Right ventricle myocardium superior (tissue), 1 donor: ENCODE data around the gene CEMIP2. TPM values are rescaled to one million over a fixed set of nuclear protein-coding genes. Genes with fewer than 3 reads are reported as not detected.

Experiments used
- ATAC-seq: fragments of 200-7000 bp; cut with Tn5 transposase; one replicate; pipeline ENCODE4 v1.9.1; 2020; ENCODE audit warnings: mild to moderate bottlenecking; ENCODE audit not compliant: poor library complexity
- DNase-seq: peaks from one replicate; pipeline ENCODE4 v3.0.0-alpha.2; 2020
- intact Hi-C: fragments of 100-400 bp; cut with DNase I; formaldehyde crosslinking; loops from one replicate; pipeline ENCODE4 v1.11.2; 2022
- total RNA-seq: library from RNA; stranded (reverse); fragmentation: NEBNext Ultra II Directional; extraction: Animal tissue kit (Norgen Biotek cat#: 25700); gene quantifications from one replicate; pipeline ENCODE4 v1.2.1, GENCODE V29; 2021
- donor health status: DM: no; HTN: yes; CAD: no; lungs with severe emphysema.

CEMIP2 gene
- total RNA-seq, 1 donor from 2014 or later, result 7.9 TPM

- ATAC-seq (no peak), DNase-seq (no peak)
- intact Hi-C loops, result no loop called here
Observed at GRCh38 chr9:71778085-71778484, 9.8 kb upstream of the CEMIP2 start.

DNA sequence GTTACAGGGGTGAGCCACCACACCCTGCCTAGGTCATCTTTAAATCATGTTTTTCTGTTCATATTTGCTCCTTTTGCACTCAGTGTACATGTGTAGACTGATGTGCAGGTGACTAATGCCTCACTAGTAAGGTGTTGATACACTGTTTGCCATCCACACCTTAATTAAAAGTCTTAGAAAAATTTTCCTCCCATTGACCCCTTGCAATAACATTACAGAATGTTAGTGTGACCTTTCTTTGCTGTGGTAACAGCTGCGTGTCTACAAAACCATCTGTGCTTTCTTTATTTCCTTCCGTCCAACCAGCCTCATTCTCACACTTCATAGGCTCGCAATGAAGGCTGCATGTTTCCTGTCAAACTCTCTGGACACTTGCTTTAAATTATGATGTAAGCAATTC lies 6.6 kb upstream of the CEMIP2 start:
- intact Hi-C loops, result no loop called here
- ATAC-seq, result no peak
- no peak for DNase-seq

- no peak for DNase-seq
- intact Hi-C loops, result no loop called here
- ATAC-seq, result no peak
Observed at GRCh38 chr9:71772726-71773125, 4.4 kb upstream of the CEMIP2 start.

DNA sequence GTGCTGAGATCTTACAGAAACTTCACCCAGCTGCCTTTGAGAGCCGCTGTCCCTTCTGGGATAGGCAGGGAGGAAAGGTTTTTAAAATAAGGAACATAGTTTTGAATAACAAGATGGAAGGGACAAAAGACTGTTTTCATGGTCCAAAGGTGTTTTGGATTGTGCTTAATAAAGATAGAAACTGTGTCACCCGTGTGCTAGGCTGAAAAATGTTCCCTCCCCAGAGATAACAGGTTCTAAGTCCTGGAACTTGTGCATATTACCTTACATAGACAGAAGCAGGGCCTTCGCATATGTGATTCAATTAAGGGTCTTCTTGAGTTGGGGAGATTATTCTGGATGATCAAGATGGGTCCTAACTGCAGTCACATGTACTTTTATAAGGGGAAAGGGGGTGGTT lies 1.9 kb upstream of the CEMIP2 start:
- ATAC-seq, result no peak
- intact Hi-C loops, result no loop called here
- DNase-seq, result no peak

- ATAC-seq (peak; percentile 84), DNase-seq (peak; percentile 91)
- intact Hi-C loops, result loop anchor here (10.0 kb wide), 1 partner anchor 165 kb away; no protein-coding TSS in a partner anchor
Observed at GRCh38 chr9:71769175-71770161, 1.2 kb upstream of the CEMIP2 start.

DNA sequence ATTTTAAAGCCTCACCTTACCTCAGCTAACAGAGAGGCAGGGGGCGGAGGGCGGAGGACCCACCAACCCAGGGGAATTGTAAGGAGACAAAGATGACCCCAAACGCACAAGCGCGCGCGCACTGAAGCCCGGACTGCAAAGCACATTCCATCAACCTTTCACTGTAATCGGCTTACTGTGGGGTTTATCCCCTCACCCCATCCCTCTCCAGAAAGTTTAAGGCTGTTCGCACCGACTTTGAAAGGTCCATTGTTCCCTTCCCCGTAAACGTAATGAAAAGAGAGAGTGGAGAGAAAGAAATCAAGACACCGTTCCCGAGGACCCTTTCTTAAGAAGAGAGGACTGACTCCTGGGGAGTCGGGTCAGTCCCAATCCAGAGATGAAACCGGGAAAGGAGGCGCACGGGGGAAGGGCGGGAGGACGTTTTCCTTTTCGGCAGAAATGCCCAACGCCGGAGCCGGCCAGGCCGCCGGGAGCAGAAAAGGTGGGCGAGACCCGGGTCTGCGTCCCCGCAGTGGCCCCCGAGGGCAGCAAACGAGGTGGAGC lies 464 bp downstream of the CEMIP2 start:
- DNase-seq, result peak; percentile 46
- intact Hi-C loops, result loop anchor here (10.0 kb wide), 1 partner anchor 163 kb away; no protein-coding TSS in a partner anchor
- no peak for ATAC-seq

DNA sequence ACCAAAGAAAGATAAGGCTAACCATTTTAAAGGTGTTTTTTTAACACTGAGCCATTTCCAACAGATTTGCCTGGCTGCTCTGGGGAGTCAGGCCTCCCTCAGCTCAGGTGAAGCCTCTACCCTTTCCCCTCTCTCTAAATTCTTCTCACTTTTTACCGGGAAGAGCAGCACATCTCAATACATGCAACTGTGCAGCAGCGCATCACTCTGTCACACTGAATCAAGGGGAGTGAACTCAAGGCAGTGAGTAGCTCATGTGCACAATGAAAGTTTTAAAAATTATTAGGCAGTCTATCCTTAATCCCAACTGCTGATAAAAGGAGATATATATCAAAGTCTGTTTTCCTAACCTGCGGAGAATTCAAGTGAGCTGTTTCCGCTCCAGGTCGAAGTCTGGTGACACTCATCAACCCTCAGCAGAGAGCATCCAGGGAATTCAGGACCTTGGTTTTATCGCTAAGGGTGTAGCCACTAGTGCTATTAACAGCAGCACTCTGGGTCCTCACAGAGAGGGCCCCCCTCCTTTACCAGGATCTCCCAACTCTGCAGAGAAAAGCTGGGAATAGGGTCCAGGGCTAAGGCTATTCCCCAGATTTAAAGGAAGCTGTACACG lies 1.0 kb downstream of the CEMIP2 start:
- no peak for DNase-seq
- intact Hi-C loops, result loop anchor here (10.0 kb wide), 1 partner anchor 162 kb away; no protein-coding TSS in a partner anchor
- no peak for ATAC-seq

DNA sequence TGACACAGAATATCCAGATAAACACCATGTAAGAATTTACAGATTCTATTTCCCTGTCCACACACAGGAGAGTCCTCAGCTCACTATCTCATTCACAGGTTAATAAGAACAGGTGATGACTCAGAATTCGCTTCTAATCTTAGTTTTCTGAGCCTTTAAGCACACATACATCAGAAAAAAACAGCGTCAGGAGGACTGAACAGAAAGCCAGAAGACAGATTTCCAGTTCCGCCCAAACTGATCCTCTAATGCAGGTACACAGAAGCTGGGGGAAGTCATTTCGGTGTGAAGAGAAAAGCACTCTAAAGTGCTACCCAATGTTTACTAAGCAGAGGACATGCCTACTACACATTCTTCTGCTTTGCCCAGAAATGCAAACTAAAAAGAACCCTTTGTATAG lies 1.6 kb downstream of the CEMIP2 start:
- ATAC-seq (no peak), DNase-seq (no peak)
- intact Hi-C loops, result loop anchor here (10.0 kb wide), 1 partner anchor 162 kb away; no protein-coding TSS in a partner anchor

DNA sequence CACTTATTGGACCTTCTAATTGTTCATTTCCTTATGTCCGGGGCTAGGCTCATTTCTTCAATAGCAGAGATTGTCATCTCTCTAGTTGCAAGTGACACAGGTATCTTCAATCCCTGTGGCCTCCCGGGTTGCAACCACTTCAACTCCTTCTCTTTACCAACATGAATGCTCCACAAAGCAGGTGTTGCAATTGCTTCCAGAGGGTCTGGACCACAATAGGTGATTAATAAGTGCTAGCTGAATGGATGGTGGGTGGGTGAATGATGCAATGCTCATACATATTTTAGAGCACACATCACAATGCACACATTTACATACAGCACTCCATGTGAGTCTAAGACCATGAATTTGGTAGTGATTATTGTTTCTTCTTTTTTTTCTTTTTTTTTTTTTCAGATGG lies 2.6 kb downstream of the CEMIP2 start:
- ATAC-seq (no peak), DNase-seq (no peak)
- intact Hi-C loops, result loop anchor here (10.0 kb wide), 1 partner anchor 161 kb away; no protein-coding TSS in a partner anchor

DNA sequence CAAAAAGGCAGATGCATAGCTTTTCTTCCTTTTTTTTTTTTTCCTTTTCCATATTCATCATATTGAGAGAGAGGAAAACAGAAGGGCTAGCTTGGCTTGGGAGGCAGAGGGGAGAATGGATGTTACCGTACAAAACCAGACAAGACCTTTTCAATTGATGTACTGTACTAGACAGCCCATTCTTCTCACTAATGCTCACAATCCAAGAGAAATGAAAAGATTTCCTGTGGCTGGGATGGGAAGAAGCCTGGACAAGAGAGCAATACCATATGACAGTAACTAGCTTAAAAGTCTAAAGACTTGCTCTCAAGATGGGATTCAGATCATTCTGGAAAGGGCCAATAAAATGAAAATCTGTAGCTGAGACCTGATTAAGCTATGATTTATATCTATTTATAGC lies 3.4 kb downstream of the CEMIP2 start:
- no peak for DNase-seq
- no peak for ATAC-seq
- intact Hi-C loops, result loop anchor here (10.0 kb wide), 1 partner anchor 160 kb away; no protein-coding TSS in a partner anchor

DNA sequence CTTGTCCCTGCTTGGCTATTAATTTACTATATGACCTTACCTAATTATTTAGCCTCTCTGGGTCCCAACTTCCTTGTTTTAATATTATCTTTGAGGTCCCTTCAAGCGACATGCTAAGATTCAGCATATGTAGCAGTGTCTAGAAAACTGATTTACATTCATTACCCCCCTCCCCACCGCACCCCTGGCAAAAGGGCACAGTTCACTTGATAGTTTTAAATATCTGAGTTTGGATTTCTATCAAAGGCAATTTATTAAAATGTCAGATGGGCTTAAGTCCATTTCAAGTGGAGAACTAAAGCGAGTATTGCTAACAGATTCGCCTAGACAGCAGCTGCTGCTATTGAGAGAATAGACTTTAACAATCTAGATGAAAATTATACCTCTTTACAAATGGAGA lies 3.9 kb downstream of the CEMIP2 start:
- no peak for DNase-seq
- no peak for ATAC-seq
- intact Hi-C loops, result loop anchor here (10.0 kb wide), 1 partner anchor 160 kb away; no protein-coding TSS in a partner anchor

GRCh38 chr9:71763832-71764231 lies 4.5 kb downstream of the CEMIP2 start:
- no peak for ATAC-seq
- intact Hi-C loops, result loop anchor here (10.0 kb wide), 1 partner anchor 159 kb away; no protein-coding TSS in a partner anchor

DNA sequence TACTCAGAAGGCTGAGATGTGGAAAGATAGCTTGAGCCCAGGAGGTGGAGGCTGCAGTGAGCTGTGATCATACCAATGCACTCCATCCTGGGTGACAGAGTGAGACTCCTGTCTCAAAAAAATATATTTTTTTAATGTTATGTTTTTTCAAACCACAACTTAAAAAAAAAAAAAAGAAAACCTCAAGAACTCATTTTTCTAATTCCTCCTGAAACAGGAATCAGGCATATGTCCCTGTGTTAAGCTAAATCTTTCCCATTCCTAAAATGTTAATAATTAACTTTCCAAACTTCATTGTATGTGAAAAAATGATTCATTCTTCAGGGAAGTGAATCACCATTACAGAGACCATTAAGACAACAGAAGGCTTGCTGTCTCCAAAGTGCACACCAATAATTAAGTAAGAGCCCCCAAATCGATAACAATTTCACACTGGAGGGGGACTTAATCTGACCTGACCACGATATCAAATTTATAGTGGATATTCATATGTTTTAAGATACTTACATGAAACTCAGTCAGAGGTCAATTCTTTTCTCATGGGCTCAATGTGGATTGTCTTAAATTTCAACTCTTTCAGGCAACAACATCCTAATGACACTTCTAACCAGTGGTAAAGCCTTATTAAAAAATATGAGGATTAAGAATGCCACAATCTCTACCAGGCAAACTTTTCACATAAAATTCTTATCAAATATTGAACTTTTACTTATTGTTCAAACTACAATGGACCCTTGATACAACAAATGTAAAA lies 5.2 kb downstream of the CEMIP2 start:
- ATAC-seq, result no peak
- intact Hi-C loops, result loop anchor here (10.0 kb wide), 1 partner anchor 158 kb away; no protein-coding TSS in a partner anchor
- DNase-seq, result no peak

More at GRCh38 chr9:71763832-71764231, 4.5 kb downstream of the CEMIP2 start:
- DNase-seq, result no peak

DNA sequence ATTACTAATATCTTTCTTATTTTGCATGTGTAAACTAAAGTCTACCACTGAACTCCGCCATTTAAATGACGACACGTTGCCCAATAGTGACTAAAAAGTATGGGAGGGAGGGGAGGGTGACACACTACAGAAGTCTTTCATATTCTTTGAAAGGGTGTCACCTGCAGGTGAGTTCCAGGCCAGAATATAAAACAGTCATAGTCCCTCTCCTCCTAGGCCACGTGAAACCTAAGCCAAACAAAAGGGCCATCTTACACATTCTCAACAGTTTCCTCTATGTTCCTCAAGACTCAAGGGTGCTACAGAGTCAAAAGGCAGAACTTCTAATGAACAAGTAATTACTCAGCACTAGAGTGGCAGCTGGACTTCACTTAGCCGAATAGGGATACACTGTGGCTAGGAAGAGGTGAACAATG lies 6.4 kb downstream of the CEMIP2 start:
- intact Hi-C loops, result loop anchor here (10.0 kb wide), 1 partner anchor 157 kb away; no protein-coding TSS in a partner anchor

GRCh38 chr9:71760901-71761300 lies 7.4 kb downstream of the CEMIP2 start:
- ATAC-seq, result peak; percentile 46
- DNase-seq, result no peak
- intact Hi-C loops, result loop anchor here (10.0 kb wide), 1 partner anchor 156 kb away; no protein-coding TSS in a partner anchor

More for the DNA sequence above, 6.4 kb downstream of the CEMIP2 start:
- ATAC-seq (no peak), DNase-seq (no peak)

DNA sequence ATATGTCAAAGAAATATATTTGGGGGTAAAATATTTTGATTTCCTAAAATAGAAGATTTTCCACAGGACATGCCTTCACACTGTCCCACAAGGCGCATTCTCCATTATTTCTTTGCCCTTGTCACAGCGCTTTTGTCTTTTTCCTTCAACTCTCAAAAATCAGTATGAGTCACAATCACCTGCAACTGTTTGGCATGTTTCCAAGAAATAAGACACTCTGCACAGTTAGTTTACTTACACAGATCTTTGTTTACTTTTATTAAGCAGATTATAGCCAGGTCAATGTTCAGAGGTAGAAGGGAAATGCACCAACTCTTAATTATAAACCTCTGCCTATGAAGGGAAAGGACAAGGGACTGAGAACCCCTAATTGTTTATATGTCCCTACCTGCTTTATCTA lies 9.5 kb downstream of the CEMIP2 start:
- ATAC-seq (no peak), DNase-seq (no peak)
- intact Hi-C loops, result no loop called here

- intact Hi-C loops, result no loop called here
- ATAC-seq (no peak), DNase-seq (no peak)
Observed at GRCh38 chr9:71758277-71758676, 10.0 kb downstream of the CEMIP2 start.

GRCh38 chr9:71756753-71757152 lies 11.6 kb downstream of the CEMIP2 start:
- intact Hi-C loops, result no loop called here
- DNase-seq, result no peak
- no peak for ATAC-seq
